ENCODE results near the gene TIMP3.

Gene TIMP3

DNA sequence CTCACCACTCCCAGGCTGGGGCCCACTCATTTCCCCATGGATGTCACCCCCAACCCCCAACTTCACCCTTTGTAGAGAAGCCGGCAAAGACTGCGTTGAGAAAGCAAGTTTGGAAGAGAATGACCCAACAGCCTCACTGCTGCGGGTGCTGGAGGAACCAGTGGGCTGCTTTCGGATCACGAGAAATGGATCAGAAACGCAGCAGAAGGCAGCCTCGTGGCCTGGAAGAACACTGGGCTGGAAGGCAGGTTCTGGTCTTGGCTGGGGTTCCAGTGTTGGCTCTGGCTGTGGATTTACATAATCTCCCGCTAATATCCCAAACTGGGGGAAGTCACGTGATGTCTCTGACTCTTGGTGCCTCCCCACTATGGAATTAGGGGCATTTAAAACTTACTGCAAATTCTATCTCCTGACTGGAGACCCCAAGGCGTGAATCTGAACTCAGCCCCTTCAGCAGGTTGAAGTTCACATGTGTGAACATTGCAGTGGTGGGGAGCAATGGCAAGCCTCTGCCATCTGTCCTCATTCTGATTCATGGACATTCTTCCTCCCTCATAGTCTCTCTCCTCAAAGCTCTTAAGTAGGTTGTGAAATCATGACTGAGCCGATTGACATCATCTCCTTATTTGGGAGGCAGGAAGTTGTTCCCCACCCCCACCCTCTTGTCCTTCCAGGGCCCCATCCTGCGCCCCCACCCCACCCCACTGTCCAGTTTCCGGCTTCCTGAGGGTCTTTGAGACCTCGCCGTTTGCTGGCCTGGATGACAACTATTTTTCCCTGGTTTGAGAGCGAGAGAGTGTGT is 37.0 kb upstream of the TIMP3 start:
- Histone ChIP-seq H3K27ac (ENCODE audit: low read depth, low read length) (no peak overlapping the region), H3K36me3 (ENCODE audit: control insufficient read depth, insufficient read depth, low read length) (no peaks in the 10 kb centered on the region), H3K27me3 (ENCODE audit: control insufficient read depth, insufficient read depth, low read length) (no peaks in the 10 kb centered on the region), H3K4me1 (ENCODE audit: control insufficient read depth, insufficient read depth, low read length) (peaks cover 19% of the 10 kb centered on the region; the same call in 1 of the 2 replicates), H3K9me3 (ENCODE audit: control insufficient read depth, insufficient read depth, low read depth, low read length) (peaks cover 4% of the 10 kb centered on the region; the same call in 1 of the 2 replicates), H3K4me3 (ENCODE audit: low read depth, low read length) (no peak overlapping the region), H3K9ac (ENCODE audit: low read length) (no peak overlapping the region)

DNA sequence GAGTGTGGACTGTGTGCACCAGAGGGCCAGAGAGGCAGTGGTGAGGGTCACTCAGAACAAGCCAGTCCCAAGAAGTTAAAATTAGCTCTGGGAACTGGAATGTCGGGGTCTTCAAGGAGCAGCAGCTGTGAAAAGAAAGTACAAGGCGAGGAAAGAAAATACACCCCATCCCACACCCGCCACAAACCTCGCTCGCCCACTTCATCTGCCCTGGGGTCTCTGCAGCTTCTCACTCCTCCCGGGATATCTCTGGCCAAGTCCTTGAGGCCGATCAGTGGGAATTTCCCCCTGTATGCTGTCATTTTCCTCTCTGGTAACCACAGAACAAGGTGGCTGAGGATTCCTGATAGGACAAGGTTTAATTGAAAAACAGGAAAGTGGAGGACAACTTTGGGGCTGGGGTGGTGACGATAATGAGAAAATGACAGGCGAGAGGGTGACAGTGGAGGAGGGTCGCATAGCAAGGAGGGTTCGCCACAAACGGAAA is 36.3 kb upstream of the TIMP3 start:
- Histone ChIP-seq H3K4me1 (ENCODE audit: control insufficient read depth, insufficient read depth, low read length) (peaks cover 19% of the 10 kb centered on the region; the same call in 1 of the 2 replicates), H3K9ac (ENCODE audit: low read length) (no peak overlapping the region), H3K4me3 (ENCODE audit: low read depth, low read length) (no peak overlapping the region), H3K36me3 (ENCODE audit: control insufficient read depth, insufficient read depth, low read length) (no peaks in the 10 kb centered on the region), H3K27me3 (ENCODE audit: control insufficient read depth, insufficient read depth, low read length) (no peaks in the 10 kb centered on the region), H3K9me3 (ENCODE audit: control insufficient read depth, insufficient read depth, low read depth, low read length) (peaks cover 4% of the 10 kb centered on the region; the same call in 1 of the 2 replicates), H3K27ac (ENCODE audit: low read depth, low read length) (no peak overlapping the region)

DNA sequence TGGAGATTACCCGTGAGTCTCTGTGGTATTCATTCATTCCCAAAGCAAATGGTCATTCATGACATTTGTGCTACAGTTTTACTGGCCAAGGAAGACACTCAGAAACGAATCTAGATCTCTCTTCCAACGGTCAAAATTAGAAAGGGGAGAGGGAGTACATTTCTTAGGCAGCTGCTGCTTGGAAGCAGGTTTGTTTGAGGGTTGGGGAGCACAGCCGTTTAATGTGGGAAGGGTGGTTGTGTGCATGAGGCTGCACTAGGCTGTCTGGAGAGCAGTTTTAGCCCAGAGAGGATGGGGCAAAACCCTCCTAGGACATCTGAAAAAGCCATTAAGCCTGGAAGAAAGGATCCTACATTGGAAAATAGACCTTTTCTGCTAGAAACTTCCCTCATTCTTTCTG is 29.7 kb upstream of the TIMP3 start:
- Histone ChIP-seq H3K9me3 (ENCODE audit: control insufficient read depth, insufficient read depth, low read depth, low read length) (peaks cover 4% of the 10 kb centered on the region; the same call in 1 of the 2 replicates), H3K27me3 (ENCODE audit: control insufficient read depth, insufficient read depth, low read length) (no peaks in the 10 kb centered on the region), H3K4me1 (ENCODE audit: control insufficient read depth, insufficient read depth, low read length) (no peaks in the 10 kb centered on the region), H3K36me3 (ENCODE audit: control insufficient read depth, insufficient read depth, low read length) (no peaks in the 10 kb centered on the region), H3K27ac (ENCODE audit: low read depth, low read length) (no peak overlapping the region), H3K4me3 (ENCODE audit: low read depth, low read length) (no peak overlapping the region), H3K9ac (ENCODE audit: low read length) (no peak overlapping the region)

DNA sequence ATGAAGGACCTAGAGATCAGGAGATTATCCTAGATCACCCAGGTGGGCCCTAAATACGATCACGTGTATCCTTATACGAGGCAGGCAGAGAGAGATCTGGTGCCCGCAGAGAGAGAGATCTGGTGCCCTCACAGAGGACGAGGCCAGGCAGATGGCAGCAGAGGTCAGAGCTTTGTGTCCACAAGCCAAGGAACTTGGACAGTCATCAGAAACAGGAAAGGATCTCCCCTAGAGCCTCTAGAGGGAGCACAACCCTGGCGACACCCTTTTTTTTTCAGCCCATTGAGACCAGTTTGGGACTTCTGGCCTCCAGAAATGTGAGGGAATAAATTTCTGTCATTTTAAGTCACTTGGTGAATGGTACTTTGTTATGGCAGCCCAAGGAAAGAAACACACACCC is 25.5 kb upstream of the TIMP3 start:
- Histone ChIP-seq H3K9me3 (ENCODE audit: control insufficient read depth, insufficient read depth, low read depth, low read length) (no peaks in the 10 kb centered on the region), H3K36me3 (ENCODE audit: control insufficient read depth, insufficient read depth, low read length) (no peaks in the 10 kb centered on the region), H3K27ac (ENCODE audit: low read depth, low read length) (no peak overlapping the region)

DNA sequence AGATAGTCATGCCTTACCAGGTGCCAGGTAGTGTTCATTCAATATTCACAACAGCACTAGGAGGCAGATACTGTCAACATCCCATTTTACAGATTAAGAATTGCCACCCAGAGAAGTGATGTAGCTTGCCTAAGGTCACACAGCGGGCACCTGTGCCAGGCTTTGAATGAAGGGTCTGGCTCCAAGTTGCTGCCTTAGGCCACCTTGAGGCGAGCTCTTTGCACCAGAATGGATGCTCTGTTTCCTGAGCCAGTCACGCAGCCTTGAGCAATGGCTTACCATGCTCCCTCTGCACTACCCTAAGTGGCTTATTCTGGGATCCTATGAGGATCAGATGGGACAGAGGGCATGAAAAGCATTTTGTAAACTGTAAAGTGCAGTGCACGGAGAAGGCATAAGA is 25.1 kb upstream of the TIMP3 start:
- H3K9ac ChIP-seq (ENCODE audit: low read length), result no peak overlapping the region
- no peak overlapping the region for H3K27ac ChIP-seq (ENCODE audit: low read depth, low read length)
- H3K9me3 ChIP-seq (ENCODE audit: control insufficient read depth, insufficient read depth, low read depth, low read length), result no peaks in the 10 kb centered on the region
- H3K36me3 ChIP-seq (ENCODE audit: control insufficient read depth, insufficient read depth, low read length), result no peaks in the 10 kb centered on the region
- peaks cover 13% of the 10 kb centered on the region for H3K4me1 ChIP-seq (ENCODE audit: control insufficient read depth, insufficient read depth, low read length)
- H3K27me3 ChIP-seq (ENCODE audit: control insufficient read depth, insufficient read depth, low read length), result no peaks in the 10 kb centered on the region
- no peak overlapping the region for H3K4me3 ChIP-seq (ENCODE audit: low read depth, low read length)

More for the DNA sequence above, 25.5 kb upstream of the TIMP3 start:
- Histone ChIP-seq H3K27me3 (ENCODE audit: control insufficient read depth, insufficient read depth, low read length) (no peaks in the 10 kb centered on the region), H3K9ac (ENCODE audit: low read length) (no peak overlapping the region), H3K4me3 (ENCODE audit: low read depth, low read length) (no peak overlapping the region), H3K4me1 (ENCODE audit: control insufficient read depth, insufficient read depth, low read length) (peaks cover 13% of the 10 kb centered on the region)

DNA sequence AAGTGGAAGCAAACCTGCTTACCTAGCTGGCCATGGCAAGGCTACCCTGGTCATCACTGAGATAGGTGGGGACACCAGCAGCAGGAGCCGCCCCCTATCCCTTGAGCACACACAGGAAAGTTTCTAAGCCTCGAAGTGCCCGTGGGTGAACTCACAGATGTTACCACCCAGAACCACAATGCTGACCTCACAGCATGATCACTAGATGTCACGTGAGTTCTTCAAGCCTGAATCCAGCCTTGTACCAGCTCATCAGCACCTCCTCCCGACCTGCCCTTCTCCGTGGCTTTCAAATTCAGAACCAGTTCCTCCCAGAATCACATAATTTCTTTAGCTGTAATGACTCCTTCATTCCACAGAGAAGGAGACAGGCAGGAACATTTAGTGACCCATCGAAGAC is 24.7 kb upstream of the TIMP3 start:
- Histone ChIP-seq H3K4me3 (ENCODE audit: low read depth, low read length) (no peak overlapping the region), H3K4me1 (ENCODE audit: control insufficient read depth, insufficient read depth, low read length) (peaks cover 13% of the 10 kb centered on the region), H3K36me3 (ENCODE audit: control insufficient read depth, insufficient read depth, low read length) (no peaks in the 10 kb centered on the region), H3K27ac (ENCODE audit: low read depth, low read length) (no peak overlapping the region), H3K9me3 (ENCODE audit: control insufficient read depth, insufficient read depth, low read depth, low read length) (no peaks in the 10 kb centered on the region), H3K9ac (ENCODE audit: low read length) (no peak overlapping the region), H3K27me3 (ENCODE audit: control insufficient read depth, insufficient read depth, low read length) (no peaks in the 10 kb centered on the region)

DNA sequence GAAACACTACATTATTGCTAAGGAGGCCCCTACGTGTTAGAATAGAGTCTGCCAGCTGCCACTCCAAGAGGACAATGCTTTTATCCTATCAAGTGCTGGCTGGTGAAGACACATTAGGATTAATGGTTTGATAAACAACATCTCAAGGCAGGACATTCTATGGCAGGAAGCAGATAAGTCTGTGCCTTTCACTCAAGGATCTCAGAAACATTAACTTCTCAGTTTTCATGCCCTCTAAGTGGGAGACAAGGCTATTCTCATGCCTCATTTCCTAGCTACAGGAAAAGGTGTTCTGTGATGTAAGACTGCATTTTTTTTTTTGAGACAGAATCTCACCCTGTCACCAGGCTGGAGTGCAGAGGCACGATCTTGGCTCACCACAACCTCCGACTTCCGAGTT is 23.5 kb upstream of the TIMP3 start:
- Histone ChIP-seq H3K9ac (ENCODE audit: low read length) (no peak overlapping the region), H3K9me3 (ENCODE audit: control insufficient read depth, insufficient read depth, low read depth, low read length) (no peaks in the 10 kb centered on the region), H3K27me3 (ENCODE audit: control insufficient read depth, insufficient read depth, low read length) (no peaks in the 10 kb centered on the region), H3K4me3 (ENCODE audit: low read depth, low read length) (no peak overlapping the region), H3K27ac (ENCODE audit: low read depth, low read length) (no peak overlapping the region), H3K4me1 (ENCODE audit: control insufficient read depth, insufficient read depth, low read length) (peaks cover 13% of the 10 kb centered on the region), H3K36me3 (ENCODE audit: control insufficient read depth, insufficient read depth, low read length) (no peaks in the 10 kb centered on the region)

DNA sequence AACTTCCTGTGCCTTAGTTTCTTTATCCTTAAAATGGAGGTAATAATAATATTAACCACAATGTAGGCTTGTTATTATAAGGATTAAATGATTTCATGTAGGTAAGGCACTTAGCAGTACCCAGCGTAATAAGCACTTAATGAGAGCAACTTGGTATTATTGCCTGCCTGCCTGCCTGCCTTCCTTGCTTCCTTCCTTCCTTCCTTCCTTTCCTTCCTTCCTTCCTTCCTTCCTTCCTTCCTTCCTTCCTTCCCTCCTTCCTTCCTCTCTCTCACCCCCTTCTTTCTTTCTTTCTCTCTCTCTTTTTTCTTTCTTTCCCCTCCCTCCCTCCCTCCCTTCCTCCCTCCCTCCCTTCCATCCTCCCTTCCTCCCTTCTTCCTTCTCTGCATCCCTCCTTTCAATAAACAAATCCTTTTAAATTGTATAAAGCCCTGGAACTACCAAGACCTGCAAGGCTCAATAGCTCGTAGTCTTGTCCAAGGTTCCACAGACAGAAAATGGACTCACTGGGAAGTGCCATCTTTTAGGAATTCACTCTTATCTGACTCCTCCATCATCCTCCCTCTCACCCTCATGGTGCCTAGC is 20.7 kb upstream of the TIMP3 start:
- Histone ChIP-seq H3K9ac (ENCODE audit: low read length) (no peak overlapping the region), H3K27ac (ENCODE audit: low read depth, low read length) (no peak overlapping the region), H3K4me1 (ENCODE audit: control insufficient read depth, insufficient read depth, low read length) (peaks cover 13% of the 10 kb centered on the region), H3K27me3 (ENCODE audit: control insufficient read depth, insufficient read depth, low read length) (no peaks in the 10 kb centered on the region), H3K4me3 (ENCODE audit: low read depth, low read length) (no peak overlapping the region), H3K9me3 (ENCODE audit: control insufficient read depth, insufficient read depth, low read depth, low read length) (no peaks in the 10 kb centered on the region), H3K36me3 (ENCODE audit: control insufficient read depth, insufficient read depth, low read length) (no peaks in the 10 kb centered on the region)

DNA sequence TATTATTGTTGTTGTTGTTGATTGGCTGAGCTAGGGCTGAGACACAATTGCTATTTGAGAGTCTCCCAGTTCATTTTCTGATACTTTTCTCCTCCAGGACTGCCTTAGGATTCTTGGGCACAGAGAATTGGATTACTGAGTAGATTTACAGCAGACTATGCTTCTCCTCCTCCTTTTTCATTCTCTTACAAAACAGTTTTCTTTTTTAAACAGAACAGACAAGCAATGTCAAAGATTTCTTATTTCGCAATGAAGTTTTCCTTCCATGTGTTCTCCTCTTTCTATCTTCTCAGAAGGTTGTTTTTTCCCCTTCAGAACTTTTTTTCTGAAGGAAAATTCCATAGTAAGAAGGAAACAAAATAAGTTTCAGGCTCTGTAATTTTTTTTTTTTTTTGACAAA is 19.8 kb upstream of the TIMP3 start:
- no peak overlapping the region for H3K4me3 ChIP-seq (ENCODE audit: low read depth, low read length)
- no peaks in the 10 kb centered on the region for H3K9me3 ChIP-seq (ENCODE audit: control insufficient read depth, insufficient read depth, low read depth, low read length)
- H3K27ac ChIP-seq (ENCODE audit: low read depth, low read length), result no peak overlapping the region
- no peaks in the 10 kb centered on the region for H3K27me3 ChIP-seq (ENCODE audit: control insufficient read depth, insufficient read depth, low read length)
- H3K4me1 ChIP-seq (ENCODE audit: control insufficient read depth, insufficient read depth, low read length), result peaks cover 13% of the 10 kb centered on the region
- no peaks in the 10 kb centered on the region for H3K36me3 ChIP-seq (ENCODE audit: control insufficient read depth, insufficient read depth, low read length)
- no peak overlapping the region for H3K9ac ChIP-seq (ENCODE audit: low read length)

DNA sequence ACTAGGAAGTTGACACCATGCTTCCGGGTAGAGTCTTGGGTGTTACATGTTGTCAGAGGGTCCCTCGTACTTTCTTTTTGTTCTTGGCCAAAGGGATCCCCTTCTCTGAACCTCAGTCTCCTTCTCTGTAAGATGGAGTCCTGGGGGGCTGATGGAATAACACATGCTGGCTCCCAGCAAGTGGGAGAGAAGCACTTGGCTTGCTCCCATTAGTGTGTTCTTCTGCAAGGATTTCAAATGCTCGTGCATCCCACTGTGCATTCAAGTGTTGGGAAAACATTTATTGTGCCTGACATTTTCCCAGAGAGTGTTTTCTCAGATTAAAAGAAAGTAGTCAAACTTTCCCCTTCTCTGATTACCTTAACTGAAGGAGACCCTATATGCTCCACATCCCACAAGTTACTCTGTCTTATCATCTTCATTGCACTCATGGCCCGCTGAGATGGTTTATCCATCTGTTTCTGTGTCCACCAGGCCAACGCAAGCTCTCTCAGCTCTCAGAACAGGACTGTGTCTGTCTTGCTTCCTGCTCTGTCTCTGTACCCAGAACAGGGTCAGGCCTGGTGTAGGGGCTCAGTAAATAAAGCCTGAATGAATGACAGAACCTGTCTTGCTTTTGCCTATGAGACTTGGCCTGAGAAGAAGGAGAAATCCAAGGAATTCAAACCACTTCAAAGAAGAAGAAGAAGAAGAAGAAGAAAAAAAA is 16.0 kb upstream of the TIMP3 start:
- H3K9me3 ChIP-seq (ENCODE audit: control insufficient read depth, insufficient read depth, low read depth, low read length), result no peaks in the 10 kb centered on the region
- no peak overlapping the region for H3K9ac ChIP-seq (ENCODE audit: low read length)
- H3K4me1 ChIP-seq (ENCODE audit: control insufficient read depth, insufficient read depth, low read length), result peaks cover 8% of the 10 kb centered on the region
- no peak overlapping the region for H3K27ac ChIP-seq (ENCODE audit: low read depth, low read length)
- H3K27me3 ChIP-seq (ENCODE audit: control insufficient read depth, insufficient read depth, low read length), result no peaks in the 10 kb centered on the region
- no peak overlapping the region for H3K4me3 ChIP-seq (ENCODE audit: low read depth, low read length)
- H3K36me3 ChIP-seq (ENCODE audit: control insufficient read depth, insufficient read depth, low read length), result no peaks in the 10 kb centered on the region

DNA sequence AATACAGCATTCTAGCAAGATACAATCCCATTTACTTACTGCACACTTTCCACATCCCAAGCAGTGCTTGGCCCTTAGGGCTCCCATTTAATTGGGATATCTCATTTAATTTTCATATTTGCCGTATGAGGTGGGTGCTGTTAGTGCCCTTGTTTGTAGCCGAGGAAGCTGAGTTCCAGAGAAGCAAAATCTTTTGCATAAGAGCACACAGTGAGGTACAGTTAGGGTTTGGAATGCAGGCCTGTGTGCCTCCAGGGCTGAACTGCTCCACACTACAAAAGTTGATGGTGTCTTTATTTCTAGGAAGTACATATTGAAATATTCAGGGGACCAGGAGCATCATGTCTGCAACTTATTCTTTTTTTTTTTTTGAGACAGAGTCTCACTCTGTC is 15.5 kb upstream of the TIMP3 start:
- Histone ChIP-seq H3K27ac (ENCODE audit: low read depth, low read length) (no peak overlapping the region), H3K27me3 (ENCODE audit: control insufficient read depth, insufficient read depth, low read length) (no peaks in the 10 kb centered on the region), H3K4me1 (ENCODE audit: control insufficient read depth, insufficient read depth, low read length) (peaks cover 5% of the 10 kb centered on the region; the same call in 1 of the 2 replicates), H3K9me3 (ENCODE audit: control insufficient read depth, insufficient read depth, low read depth, low read length) (no peaks in the 10 kb centered on the region), H3K9ac (ENCODE audit: low read length) (no peak overlapping the region), H3K36me3 (ENCODE audit: control insufficient read depth, insufficient read depth, low read length) (no peaks in the 10 kb centered on the region), H3K4me3 (ENCODE audit: low read depth, low read length) (no peak overlapping the region)
